ENCODE data around the gene SAT2.
A peak's percentile ranks its signal among the peaks of the same experiment; 100 is the strongest.

The SAT2 gene

GRCh38 chr17:7592422-7593021 lies 35.1 kb downstream of the SAT2 start:
- Mint-ChIP-seq H3K9me3 (no peaks in the 10 kb centered on the region), H3K27me3 (no peaks in the 10 kb centered on the region), H3K4me1 (ENCODE audit: low read depth) (peaks cover 23% of the 10 kb centered on the region), H3K4me3 (no peak overlapping the region), H3K36me3 (ENCODE audit: low read depth) (peaks cover 94% of the 10 kb centered on the region), H3K27ac (no peak overlapping the region)
- intact Hi-C loops (cut with micrococcal nuclease) = no loop called here

GRCh38 chr17:7591596-7591995 lies 36.0 kb downstream of the SAT2 start:
- Mint-ChIP-seq H3K4me3 (no peak overlapping the region), H3K27ac (peak overlapping the region; percentile 18), H3K9me3 (no peaks in the 10 kb centered on the region), H3K4me1 (ENCODE audit: low read depth) (peaks cover 32% of the 10 kb centered on the region), H3K36me3 (ENCODE audit: low read depth) (peaks cover 94% of the 10 kb centered on the region), H3K27me3 (no peaks in the 10 kb centered on the region)
- intact Hi-C loops (cut with micrococcal nuclease) = no loop called here

GRCh38 chr17:7590743-7591142 lies 36.9 kb downstream of the SAT2 start:
- Mint-ChIP-seq H3K27ac (no peak overlapping the region), H3K4me3 (no peak overlapping the region), H3K27me3 (no peaks in the 10 kb centered on the region), H3K9me3 (no peaks in the 10 kb centered on the region), H3K36me3 (ENCODE audit: low read depth) (peaks cover 95% of the 10 kb centered on the region), H3K4me1 (ENCODE audit: low read depth) (peaks cover 37% of the 10 kb centered on the region)
- intact Hi-C loops (cut with micrococcal nuclease) = no loop called here

GRCh38 chr17:7589891-7590691 lies 37.5 kb downstream of the SAT2 start, which contains the start of gene SOX15:
Gene SOX15, minus strand, starts transcription at chr17:7590094. Its CDS starts 418 bp downstream, at chr17:7589676.
- H3K27ac Mint-ChIP-seq = no peak within 1 kb of the TSS
- H3K9me3 Mint-ChIP-seq = no peaks in the 10 kb centered on the region
- H3K27me3 Mint-ChIP-seq = no peaks in the 10 kb centered on the region
- peaks cover 44% of the 10 kb centered on the region for H3K4me1 Mint-ChIP-seq (ENCODE audit: low read depth)
- H3K4me3 Mint-ChIP-seq = peak within 1 kb of the TSS; percentile 35
- H3K36me3 Mint-ChIP-seq (ENCODE audit: low read depth) = peaks cover 94% of the 10 kb centered on the region
- intact Hi-C loops (cut with micrococcal nuclease) = loop anchor here (2.0 kb wide), 1 partner anchor 75 kb away; no protein-coding TSS in a partner anchor

GRCh38 chr17:7589204-7589868 lies 38.3 kb downstream of the SAT2 start:
- no peaks in the 10 kb centered on the region for H3K9me3 Mint-ChIP-seq
- H3K4me1 Mint-ChIP-seq (ENCODE audit: low read depth) = peaks cover 51% of the 10 kb centered on the region
- H3K27ac Mint-ChIP-seq = no peak overlapping the region
- intact Hi-C loops (cut with micrococcal nuclease) = loop anchor here (2.0 kb wide), 1 partner anchor 75 kb away; no protein-coding TSS in a partner anchor
- H3K4me3 Mint-ChIP-seq = peak overlapping the region; percentile 35
- peaks cover 95% of the 10 kb centered on the region for H3K36me3 Mint-ChIP-seq (ENCODE audit: low read depth)
- H3K27me3 Mint-ChIP-seq = no peaks in the 10 kb centered on the region

- H3K4me3 Mint-ChIP-seq = peak overlapping the region; percentile 57
- no peaks in the 10 kb centered on the region for H3K27me3 Mint-ChIP-seq
- H3K4me1 Mint-ChIP-seq (ENCODE audit: low read depth) = peaks cover 54% of the 10 kb centered on the region
- intact Hi-C loops (cut with micrococcal nuclease) = loop anchor here (2.0 kb wide), 1 partner anchor 74 kb away; no protein-coding TSS in a partner anchor
- H3K27ac Mint-ChIP-seq = peak overlapping the region; percentile 92
- peaks cover 95% of the 10 kb centered on the region for H3K36me3 Mint-ChIP-seq (ENCODE audit: low read depth)
- H3K9me3 Mint-ChIP-seq = no peaks in the 10 kb centered on the region
Measured at GRCh38 chr17:7588553-7589203, 38.9 kb downstream of the SAT2 start.

GRCh38 chr17:7587420-7588151 lies 40.0 kb downstream of the SAT2 start:
- Mint-ChIP-seq H3K4me1 (ENCODE audit: low read depth) (peaks cover 63% of the 10 kb centered on the region), H3K4me3 (peak overlapping the region; percentile 57), H3K9me3 (no peaks in the 10 kb centered on the region), H3K36me3 (ENCODE audit: low read depth) (peaks cover 95% of the 10 kb centered on the region), H3K27me3 (no peaks in the 10 kb centered on the region), H3K27ac (peak overlapping the region; percentile 92)
- intact Hi-C loops (cut with micrococcal nuclease) = loop anchor here (2.0 kb wide), 1 partner anchor 73 kb away; no protein-coding TSS in a partner anchor

- H3K4me3 Mint-ChIP-seq = no peak overlapping the region
- no peaks in the 10 kb centered on the region for H3K9me3 Mint-ChIP-seq
- H3K36me3 Mint-ChIP-seq (ENCODE audit: low read depth) = peaks cover 95% of the 10 kb centered on the region
- H3K27me3 Mint-ChIP-seq = no peaks in the 10 kb centered on the region
- peaks cover 70% of the 10 kb centered on the region for H3K4me1 Mint-ChIP-seq (ENCODE audit: low read depth)
- intact Hi-C loops (cut with micrococcal nuclease) = no loop called here
- H3K27ac Mint-ChIP-seq = peak overlapping the region; percentile 92
Measured at GRCh38 chr17:7586673-7587419, 40.8 kb downstream of the SAT2 start.

GRCh38 chr17:7583253-7584109 lies 44.1 kb downstream of the SAT2 start, which contains the start of gene MPDU1:
Gene MPDU1, plus strand, starts transcription at chr17:7583852. Its CDS starts 11 bp downstream, at chr17:7583863.
- no peaks in the 10 kb centered on the region for H3K27me3 Mint-ChIP-seq
- H3K36me3 Mint-ChIP-seq (ENCODE audit: low read depth) = peaks cover 99% of the 10 kb centered on the region
- H3K9me3 Mint-ChIP-seq = no peaks in the 10 kb centered on the region
- peak within 1 kb of the TSS; percentile 92 for H3K27ac Mint-ChIP-seq
- peak within 1 kb of the TSS; percentile 97 for H3K4me3 Mint-ChIP-seq
- intact Hi-C loops (cut with micrococcal nuclease) = loop anchor here (5.0 kb wide), 1 partner anchor 259 kb away; no protein-coding TSS in a partner anchor
- H3K4me1 Mint-ChIP-seq (ENCODE audit: low read depth) = peaks cover 78% of the 10 kb centered on the region

- Mint-ChIP-seq H3K4me3 (peak overlapping the region; percentile 97), H3K4me1 (ENCODE audit: low read depth) (peaks cover 78% of the 10 kb centered on the region), H3K36me3 (ENCODE audit: low read depth) (peaks cover 99% of the 10 kb centered on the region), H3K27ac (peak overlapping the region; percentile 92), H3K27me3 (no peaks in the 10 kb centered on the region), H3K9me3 (no peaks in the 10 kb centered on the region)
- intact Hi-C loops (cut with micrococcal nuclease) = loop anchor here (5.0 kb wide), 1 partner anchor 260 kb away; no protein-coding TSS in a partner anchor
Measured at GRCh38 chr17:7582396-7583252, 45.0 kb downstream of the SAT2 start.

Data from dendritic cell treated with granulocyte-macrophage colony-stimulating factor and Interleukin-4, amounts not matched to agents 40 ng/mL and 50 ng/mL, for 4 days (primary cell).